HG02870 (cell line): ENCODE measurements around the gene S100A12.
"Not testable (repeated sequence)": the region's sequence is repeated elsewhere in the genome, so short reads cannot be mapped to it uniquely, and the experiment has no call there.

Experiments used
- ATAC-seq: cut with Tn5 transposase; IDR thresholded peaks from one replicate; pipeline ENCODE4 v1.9.1; 2021; ENCODE audit warnings: mild to moderate bottlenecking, moderate library complexity; ENCODE audit not compliant: unreplicated experiment

S100A12 gene

GRCh38 chr1:153375511-153375910 lies at the start of gene S100A12:
TSS of gene S100A12 (minus strand) at chr1:153375621. CDS start at chr1:153374592, 1,029 bp downstream.
- ATAC-seq = no peak

- no peak for ATAC-seq
Measured at GRCh38 chr1:153422450-153423068, 47.1 kb upstream of the S100A12 start.

DNA sequence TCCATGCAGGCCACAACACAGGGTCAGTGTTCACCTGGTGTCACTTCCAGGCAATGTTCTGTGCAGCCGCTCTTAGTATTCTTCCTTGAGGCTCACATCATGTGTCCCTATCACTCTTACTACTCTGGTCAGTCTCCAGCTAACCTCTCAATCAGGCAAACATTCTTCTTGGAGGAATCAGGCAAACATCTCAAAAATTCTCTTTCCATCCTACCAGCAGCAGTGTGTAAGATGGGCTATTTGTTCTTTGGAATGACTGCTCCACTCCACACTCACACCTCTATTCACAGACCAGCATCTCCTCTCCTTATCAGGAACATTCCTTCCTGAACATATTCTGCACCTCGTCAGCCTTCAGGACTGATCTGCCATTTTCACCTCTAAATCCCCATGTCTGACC lies 44.9 kb upstream of the S100A12 start:
- ATAC-seq = no peak

- ATAC-seq = not testable (repeated sequence)
Measured at GRCh38 chr1:153419436-153419793, 44.0 kb upstream of the S100A12 start.

- ATAC-seq = not testable (repeated sequence)
Measured at GRCh38 chr1:153418758-153419435, 43.5 kb upstream of the S100A12 start.

- ATAC-seq = no peak
Measured at GRCh38 chr1:153417136-153417888, 41.9 kb upstream of the S100A12 start.

GRCh38 chr1:153415850-153416570 lies 40.6 kb upstream of the S100A12 start, which contains the start of gene S100A7A:
TSS of gene S100A7A (plus strand) at chr1:153416520. CDS start at chr1:153418083, 1,563 bp downstream.
- ATAC-seq = no peak

- ATAC-seq = not testable (repeated sequence)
Measured at GRCh38 chr1:153413961-153414360, 38.5 kb upstream of the S100A12 start.

- not testable (repeated sequence) for ATAC-seq
Measured at GRCh38 chr1:153407274-153407673, 31.9 kb upstream of the S100A12 start.

GRCh38 chr1:153405825-153406599 lies 30.6 kb upstream of the S100A12 start:
- not testable (repeated sequence) for ATAC-seq

DNA sequence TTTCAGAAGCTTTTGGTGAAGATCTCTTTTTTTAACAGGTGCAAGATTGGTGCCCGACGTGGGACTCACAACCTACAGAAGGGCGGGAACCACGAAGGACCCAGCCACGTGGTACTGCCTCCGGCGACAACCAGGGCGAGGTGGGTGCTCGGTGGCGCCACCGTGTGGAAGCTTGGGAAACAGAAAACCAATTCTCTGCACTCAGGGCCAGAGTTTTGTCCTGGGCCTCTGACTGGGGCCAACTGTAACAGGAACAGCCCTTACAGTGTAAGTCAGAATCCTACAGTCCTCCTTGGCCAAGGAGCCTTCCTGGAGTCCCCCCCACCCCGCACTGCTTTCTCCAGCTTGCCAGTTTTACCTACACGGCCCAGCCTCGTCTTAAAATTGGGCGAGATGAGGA lies 29.3 kb upstream of the S100A12 start:
- ATAC-seq = no peak

DNA sequence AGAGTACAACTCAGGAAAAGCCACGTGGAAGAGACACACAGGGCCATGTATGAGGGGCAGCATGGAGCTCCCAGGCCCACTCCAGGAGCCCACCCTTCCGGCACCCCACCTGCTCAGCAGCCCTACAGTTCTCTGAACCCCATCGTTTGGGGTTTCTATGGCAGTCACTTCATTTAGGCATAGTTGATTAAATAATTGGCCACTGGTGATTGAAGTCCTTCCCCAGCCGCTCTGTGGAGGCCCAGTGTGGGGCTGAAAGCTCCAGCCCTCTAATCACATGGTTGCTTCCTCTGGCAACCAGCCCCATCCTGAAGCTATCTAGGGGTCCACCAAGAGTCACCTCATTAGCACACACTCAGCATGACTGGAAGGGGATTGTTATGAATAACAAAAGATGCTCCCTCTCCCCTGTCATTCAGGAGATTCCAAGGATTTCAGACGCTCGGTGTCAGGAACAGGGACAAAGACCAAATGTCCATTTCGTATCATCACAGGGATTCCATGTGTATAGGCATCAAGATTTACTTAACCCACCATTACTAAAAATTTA lies 28.7 kb upstream of the S100A12 start:
- no peak for ATAC-seq

DNA sequence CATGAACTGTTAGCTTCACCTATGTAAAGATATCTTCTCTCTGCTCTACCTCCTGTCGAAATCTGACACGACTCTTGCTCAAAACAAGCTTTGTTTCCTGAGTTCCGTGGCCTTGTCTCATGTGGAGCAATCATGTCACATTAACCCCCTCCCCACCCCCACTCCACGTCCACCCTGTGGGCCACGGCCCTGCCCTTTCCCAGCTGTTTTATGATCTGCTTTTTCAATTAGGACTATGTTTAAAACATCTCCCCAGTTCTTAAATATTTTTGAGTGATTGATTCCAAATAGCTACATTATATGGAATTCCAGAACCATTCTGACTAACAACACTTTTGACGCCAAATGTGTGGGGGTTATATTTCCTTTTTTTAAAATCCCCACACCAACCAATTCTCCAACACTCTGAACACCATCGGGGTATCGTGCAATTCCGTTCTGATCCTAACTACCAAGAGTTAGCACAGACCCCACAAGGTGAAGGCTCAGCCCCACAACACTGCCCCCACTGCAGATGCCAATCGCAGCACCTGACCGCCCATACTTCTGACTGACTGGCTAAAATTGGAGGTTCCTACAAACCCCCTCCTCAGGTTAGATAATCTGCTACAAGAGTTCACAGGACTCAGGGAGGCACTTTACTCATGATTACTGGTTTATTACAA lies 28.1 kb upstream of the S100A12 start:
- no peak for ATAC-seq

DNA sequence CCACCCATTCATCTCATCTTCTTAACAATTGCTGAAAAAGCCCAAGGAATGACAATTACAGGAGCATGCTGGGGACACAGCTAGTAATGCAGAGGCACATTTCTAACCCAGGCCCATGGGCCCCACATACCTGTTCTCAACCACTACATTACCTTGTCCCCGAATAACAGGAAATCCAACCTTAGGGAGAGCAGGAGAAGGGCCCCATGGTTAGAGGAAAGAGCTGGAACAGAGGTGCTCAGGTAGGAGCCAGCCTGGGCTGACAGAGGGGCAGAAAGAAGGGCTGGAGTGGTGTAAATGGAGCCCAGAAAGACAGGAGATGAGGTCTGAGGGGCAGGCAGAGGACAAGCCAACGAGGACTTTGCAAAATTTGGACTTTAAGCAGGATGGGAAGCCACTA lies 26.8 kb upstream of the S100A12 start:
- no peak for ATAC-seq

- ATAC-seq = no peak
Measured at GRCh38 chr1:153401461-153401860, 26.0 kb upstream of the S100A12 start.

- ATAC-seq = no peak
Measured at GRCh38 chr1:153400244-153400643, 24.8 kb upstream of the S100A12 start.

DNA sequence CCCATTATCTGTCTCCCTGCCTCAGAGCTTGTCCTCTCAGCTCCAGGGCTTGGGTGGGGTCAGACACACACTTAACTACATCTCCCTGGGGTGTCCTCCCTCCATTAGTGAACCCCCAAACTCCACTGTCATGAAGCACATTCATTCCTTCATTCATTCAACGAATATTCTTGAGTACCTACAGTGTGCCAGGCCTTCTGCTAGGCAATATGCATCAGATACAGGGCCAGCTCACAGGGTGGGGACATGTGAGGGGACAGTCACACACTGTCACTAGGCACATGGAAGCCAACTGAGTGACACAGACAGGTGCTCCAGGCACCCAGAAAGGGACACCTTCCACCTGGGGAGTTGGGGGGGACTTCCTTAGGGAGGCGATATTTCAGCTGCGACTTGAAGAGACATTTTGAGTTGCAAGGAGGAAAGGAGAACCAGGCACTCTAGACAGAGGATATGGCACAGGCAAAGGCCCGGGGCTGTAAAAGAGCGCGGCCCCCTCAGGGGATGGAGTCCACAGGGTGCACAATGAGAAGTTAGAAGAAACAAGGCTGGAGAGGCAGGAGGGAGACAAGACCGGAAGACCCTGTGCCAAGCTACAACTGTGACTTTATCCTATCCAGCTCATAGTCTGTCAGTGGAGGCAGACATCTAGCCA lies 24.1 kb upstream of the S100A12 start:
- no peak for ATAC-seq

- no peak for ATAC-seq
Measured at GRCh38 chr1:153397924-153398651, 22.7 kb upstream of the S100A12 start.
